OCI-LY1 (cell line): ENCODE measurements around the gene TRIM59.

Experiments
- CTCF ChIP-seq: fragments of 200-600 bp; sonication (generic), shearing (Covaris generic); IDR thresholded peaks from 2 replicates; pipeline ENCODE4 v1.5.1; 2017; ENCODE audit warnings: mild to moderate bottlenecking, antibody characterized with exemption, low read length, moderate library complexity, mixed read lengths
- EZH2 ChIP-seq: fragments of 200-600 bp; sonication (generic), shearing (Covaris generic); IDR thresholded peaks from 2 replicates; pipeline ENCODE4 v1.8.0; 2017; ENCODE audit warnings: borderline replicate concordance, mixed run types, mild to moderate bottlenecking, antibody characterized with exemption, low read length, moderate library complexity, mixed read lengths

- TF ChIP-seq CTCF, result no peak
- TF ChIP-seq EZH2, result no peak
Observed at GRCh38 chr3:160498202-160498601, 48.6 kb upstream of the TRIM59 start.
